EH (cell line): Measurements from ENCODE around the gene ANKRD40.

Experiments used
- DNase-seq: peaks from one replicate; pipeline ENCODE4 v3.0.0-alpha.2; 2015; ENCODE audit warnings: low read depth

Gene ANKRD40

DNA sequence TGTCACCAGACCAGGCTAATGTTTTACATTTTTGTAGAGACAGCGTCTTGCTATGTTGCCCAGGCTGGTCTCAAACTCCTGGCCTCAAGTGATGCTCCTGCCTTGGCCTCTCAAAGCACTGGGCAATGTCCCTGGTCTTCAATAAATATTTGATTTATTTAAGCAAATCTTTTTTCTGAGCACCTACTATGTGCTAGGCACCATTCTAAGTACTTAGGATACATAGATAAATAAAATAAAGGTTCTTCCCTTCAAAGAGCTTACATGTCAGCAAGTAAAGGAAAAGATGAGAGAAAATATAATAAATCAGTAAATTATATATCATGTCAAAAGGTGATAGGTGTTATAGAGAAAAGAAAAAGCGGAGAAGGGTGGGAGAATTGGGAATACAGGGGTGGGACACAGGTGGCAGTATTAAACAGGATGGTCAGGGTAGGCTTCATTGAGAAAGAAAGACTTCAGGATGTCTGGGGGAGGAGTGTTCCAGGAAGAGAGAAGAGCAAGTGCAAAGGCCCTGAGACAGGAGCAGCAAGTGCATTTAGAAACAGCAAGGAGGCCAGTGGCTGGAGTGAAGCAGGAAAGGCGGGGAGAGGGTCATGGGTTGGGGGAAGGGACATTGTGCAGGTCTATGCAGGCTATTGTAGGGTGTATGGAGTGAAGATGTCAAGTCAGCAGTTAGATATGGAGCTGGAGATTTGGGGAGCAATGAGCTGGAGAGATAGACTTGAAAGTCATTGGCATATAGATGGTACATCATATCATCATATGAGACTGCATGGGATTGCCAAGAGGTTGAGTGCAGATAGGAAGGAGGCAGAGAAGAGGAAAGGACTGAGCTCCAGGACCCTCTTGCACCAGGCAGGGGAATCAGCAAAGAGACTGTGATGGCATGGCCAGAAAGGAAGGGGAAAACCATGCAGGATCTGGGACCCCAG is 61.7 kb downstream of the ANKRD40 start:
- DNase-seq, result no peak
